PFSK-1 (cell line): Measurements from ENCODE around the gene ZNF724.

ENCODE experiments used
- POLR2AphosphoS5 ChIP-seq: IDR thresholded peaks from 2 replicates; pipeline ENCODE4 v1.6.1; 2012; ENCODE audit warnings: low read depth, mild to moderate bottlenecking, control low read depth, low read length, moderate library complexity
- REST ChIP-seq, 2 experiments: IDR thresholded peaks; 2 replicates each; pipeline versions ENCODE4 v1.6.1 to v1.8.0; 2011 to 2012; ENCODE audit warnings: low read depth in 2 of 2, low read length in 2 of 2, control low read depth in 1 of 2, inconsistent platforms in 1 of 2, mild to moderate bottlenecking in 1 of 2, moderate library complexity in 1 of 2; ENCODE audit not compliant: insufficient read depth in 1 of 2
- TAF1 ChIP-seq: IDR thresholded peaks from 2 replicates; pipeline ENCODE4 v1.6.1; 2012; ENCODE audit warnings: low read length, control low read depth, borderline replicate concordance; ENCODE audit not compliant: insufficient read depth

GRCh38 chr19:23294141-23294540 lies 43.9 kb upstream of the ZNF724 start:
- TF ChIP-seq POLR2AphosphoS5 (no peak), TAF1 (no peak), REST (IDR thresholded peaks at IDR 0.05; ENCODE audit: insufficient read depth in 1 of 2, low read depth in 2 of 2, low read length in 2 of 2) (no peak)
